ENCODE results near the gene INPP4B. TPM values are rescaled to one million over a fixed set of nuclear protein-coding genes. Genes with fewer than 3 reads are reported as not detected.

INPP4B gene
- total RNA-seq, 1 donor from 2014 or later, result 12.1 TPM

- ATAC-seq (no peak), DNase-seq (ENCODE audit: missing footprints) (no peak)
- intact Hi-C loops (cut with DNase I), result no loop called here
These were observed 530.1 kb downstream of the INPP4B start for GRCh38 chr4:142316025-142316424.

GRCh38 chr4:142314686-142315085 lies 531.4 kb downstream of the INPP4B start:
- no peak for ATAC-seq
- DNase-seq (ENCODE audit: missing footprints), result no peak
- intact Hi-C loops (cut with DNase I), result no loop called here

- no peak for DNase-seq (ENCODE audit: missing footprints)
- intact Hi-C loops (cut with DNase I), result no loop called here
- no peak for ATAC-seq
These were observed 531.9 kb downstream of the INPP4B start for GRCh38 chr4:142314247-142314646.

GRCh38 chr4:142312391-142312790 lies 533.7 kb downstream of the INPP4B start:
- no peak for ATAC-seq
- intact Hi-C loops (cut with DNase I), result no loop called here
- DNase-seq (ENCODE audit: missing footprints), result no peak

GRCh38 chr4:142311916-142312315 lies 534.2 kb downstream of the INPP4B start:
- no peak for DNase-seq (ENCODE audit: missing footprints)
- no peak for ATAC-seq
- intact Hi-C loops (cut with DNase I), result no loop called here

GRCh38 chr4:142309772-142310171 lies 536.3 kb downstream of the INPP4B start:
- no peak for ATAC-seq
- intact Hi-C loops (cut with DNase I), result no loop called here
- DNase-seq (ENCODE audit: missing footprints), result no peak

- ATAC-seq, result no peak
- intact Hi-C loops (cut with DNase I), result no loop called here
- no peak for DNase-seq (ENCODE audit: missing footprints)
These were observed 538.2 kb downstream of the INPP4B start for GRCh38 chr4:142307857-142308256.

GRCh38 chr4:142297313-142297712 lies 548.8 kb downstream of the INPP4B start:
- no peak for DNase-seq (ENCODE audit: missing footprints)
- ATAC-seq, result no peak
- intact Hi-C loops (cut with DNase I), result no loop called here

- no peak for DNase-seq (ENCODE audit: missing footprints)
- no peak for ATAC-seq
- intact Hi-C loops (cut with DNase I), result no loop called here
These were observed 552.6 kb downstream of the INPP4B start for GRCh38 chr4:142293536-142293935.

- no peak for ATAC-seq
These were observed 553.9 kb downstream of the INPP4B start for GRCh38 chr4:142292231-142292630.

GRCh38 chr4:142291299-142292050 lies 554.6 kb downstream of the INPP4B start:
- intact Hi-C loops (cut with DNase I), result no loop called here
- ATAC-seq, result no peak
- no peak for DNase-seq (ENCODE audit: missing footprints)

More at GRCh38 chr4:142292231-142292630, 553.9 kb downstream of the INPP4B start:
- intact Hi-C loops (cut with DNase I), result no loop called here
- no peak for DNase-seq (ENCODE audit: missing footprints)

- DNase-seq (ENCODE audit: missing footprints) (no peak), ATAC-seq (no peak)
- intact Hi-C loops (cut with DNase I), result loop anchor here (10.0 kb wide), 1 partner anchor 427 kb away; no protein-coding TSS in a partner anchor
These were observed 558.7 kb downstream of the INPP4B start for GRCh38 chr4:142287371-142287770.

- DNase-seq (ENCODE audit: missing footprints), result no peak
- no peak for ATAC-seq
- intact Hi-C loops (cut with DNase I), result loop anchor here (10.0 kb wide), 1 partner anchor 430 kb away; no protein-coding TSS in a partner anchor
These were observed 560.9 kb downstream of the INPP4B start for GRCh38 chr4:142285222-142285583.

- no peak for DNase-seq (ENCODE audit: missing footprints)
- no peak for ATAC-seq
- intact Hi-C loops (cut with DNase I), result loop anchor here (10.0 kb wide), 1 partner anchor 430 kb away; no protein-coding TSS in a partner anchor
These were observed 561.5 kb downstream of the INPP4B start for GRCh38 chr4:142284402-142285221.

- no peak for DNase-seq (ENCODE audit: missing footprints)
- no peak for ATAC-seq
- intact Hi-C loops (cut with DNase I), result loop anchor here (10.0 kb wide), 1 partner anchor 432 kb away; no protein-coding TSS in a partner anchor
These were observed 563.1 kb downstream of the INPP4B start for GRCh38 chr4:142282870-142283431.

GRCh38 chr4:142281999-142282398 lies 564.1 kb downstream of the INPP4B start:
- ATAC-seq (no peak), DNase-seq (ENCODE audit: missing footprints) (no peak)
- intact Hi-C loops (cut with DNase I), result loop anchor here (10.0 kb wide), 1 partner anchor 433 kb away; no protein-coding TSS in a partner anchor

- intact Hi-C loops (cut with DNase I), result no loop called here
- DNase-seq (ENCODE audit: missing footprints) (no peak), ATAC-seq (no peak)
These were observed 567.4 kb downstream of the INPP4B start for GRCh38 chr4:142278663-142279062.

GRCh38 chr4:142278171-142278570 lies 567.9 kb downstream of the INPP4B start:
- DNase-seq (ENCODE audit: missing footprints) (no peak), ATAC-seq (no peak)
- intact Hi-C loops (cut with DNase I), result no loop called here

GRCh38 chr4:142274137-142274536 lies 572.0 kb downstream of the INPP4B start:
- intact Hi-C loops (cut with DNase I), result no loop called here
- DNase-seq (ENCODE audit: missing footprints) (no peak), ATAC-seq (no peak)

- intact Hi-C loops (cut with DNase I), result no loop called here
- DNase-seq (ENCODE audit: missing footprints) (no peak), ATAC-seq (no peak)
These were observed 573.6 kb downstream of the INPP4B start for GRCh38 chr4:142272452-142272851.
